Endothelial cell of umbilical vein (primary cell): ENCODE measurements around the gene CBX4. TPM values are rescaled to one million over a fixed set of nuclear protein-coding genes. Genes with fewer than 3 reads are reported as not detected.
A peak's percentile ranks its signal among the peaks of the same experiment; 100 is the strongest.

ENCODE experiments used
- BruUV-seq: library from RNA; stranded (reverse); fragments of 400-500 nt; replicated peaks from 2 replicates; lab custom pipeline; 2021; lab: Mats Ljungman, UMichigan
- CTCF ChIA-PET: fragments of 300-600, 350-600 bp; sonication (Branson Sonifier 250); formaldehyde crosslinking; loops from one replicate; lab custom pipeline; 2021; ENCODE audit warnings: antibody characterized with exemption, inconsistent platforms; lab: Charles Lee
- POLR2A ChIA-PET: fragments of 300-600, 350-600 bp; sonication (Branson Sonifier 250); formaldehyde crosslinking; loops from one replicate; lab custom pipeline; 2021; ENCODE audit warnings: antibody characterized with exemption, inconsistent platforms; lab: Charles Lee
- DNase-seq: peaks from one replicate; pipeline ENCODE4 v3.0.0-alpha.2; 2011; ENCODE audit warnings: low read depth, low spot score
- FAIRE-seq: peaks from 2 replicates; lab custom pipeline; 2011; peaks lifted over from hg19 to GRCh38; lab: Jason Lieb, UNC
- H2AFZ ChIP-seq: 2 replicates; pipeline ENCODE4 v1.6.0; 2012; ENCODE audit warnings: low read depth, low read length, control low read depth, inconsistent platforms
- H3K27ac ChIP-seq: 2 replicates; pipeline ENCODE4 v1.5.1; 2011; ENCODE audit warnings: low read depth, mild to moderate bottlenecking, control low read depth, low read length, moderate library complexity; ENCODE audit not compliant: insufficient read depth
- H3K27me3 ChIP-seq, 2 experiments: 2 replicates each; pipeline versions ENCODE4 v1.6.0 to v1.6.1; 2011; ENCODE audit warnings: low read length in 2 of 2, mixed read lengths in 1 of 2; ENCODE audit not compliant: control insufficient read depth in 2 of 2, insufficient read depth in 2 of 2
- H3K36me3 ChIP-seq, 2 experiments: 2 replicates in 1 of 2; 3 replicates in 1 of 2; pipeline ENCODE4 v1.5.1; 2011; ENCODE audit warnings: low read length in 2 of 2, mild to moderate bottlenecking in 1 of 2, moderate library complexity in 1 of 2; ENCODE audit not compliant: control insufficient read depth in 2 of 2, insufficient read depth in 2 of 2; ENCODE audit errors: extremely low read depth in 1 of 2
- H3K4me1 ChIP-seq: 3 replicates; pipeline ENCODE4 v1.5.1; 2011; ENCODE audit warnings: mild to moderate bottlenecking, low read length; ENCODE audit not compliant: control insufficient read depth, insufficient read depth; ENCODE audit errors: extremely low read depth
- H3K4me2 ChIP-seq: 2 replicates; pipeline ENCODE4 v1.6.1; 2011; ENCODE audit warnings: low read length, control low read depth, mixed read lengths; ENCODE audit not compliant: insufficient read depth
- H3K4me3 ChIP-seq, 3 experiments: fragments of 200-600 bp in 1 of 3; sonication (generic), shearing (Covaris generic) in 1 of 3; replicated peaks in 1 of 3; 2 replicates each; pipeline ENCODE4 v1.5.1; 2011 to 2016; ENCODE audit warnings: control low read depth in 3 of 3, low read length in 3 of 3, mild to moderate bottlenecking in 2 of 3, inconsistent platforms in 1 of 3, low read depth in 1 of 3, moderate library complexity in 1 of 3; ENCODE audit not compliant: insufficient read depth in 1 of 3
- H3K79me2 ChIP-seq: 2 replicates; pipeline ENCODE4 v1.6.0; 2012; ENCODE audit warnings: low read length, inconsistent platforms; ENCODE audit not compliant: control insufficient read depth, insufficient read depth
- H3K9ac ChIP-seq: replicated peaks from 2 replicates; pipeline ENCODE3; 2011; ENCODE audit warnings: low read length, control low read depth; ENCODE audit not compliant: insufficient read depth; ENCODE audit errors: extremely low read depth
- H3K9me1 ChIP-seq: replicated peaks from 3 replicates; pipeline ENCODE4 v1.6.0; 2011; ENCODE audit warnings: mild to moderate bottlenecking, low read length; ENCODE audit not compliant: control insufficient read depth, insufficient read depth; ENCODE audit errors: extremely low read depth
- H3K9me3 ChIP-seq: replicated peaks from 2 replicates; pipeline ENCODE4 v1.5.1; 2012; ENCODE audit warnings: low read length, inconsistent platforms; ENCODE audit not compliant: control insufficient read depth, insufficient read depth
- H4K20me1 ChIP-seq: replicated peaks from 2 replicates; pipeline ENCODE3; 2011; ENCODE audit warnings: mild to moderate bottlenecking, low read length; ENCODE audit not compliant: control insufficient read depth, insufficient read depth; ENCODE audit errors: extremely low read depth
- CTCF ChIP-seq, 2 donors: IDR thresholded peaks; 1 replicate in 1 of 2; 2 replicates in 1 of 2; pipeline ENCODE4 v1.5.1; 2011; ENCODE audit warnings: low read length in 2 of 2, mild to moderate bottlenecking in 2 of 2, moderate library complexity in 2 of 2, control low read depth in 1 of 2, inconsistent platforms in 1 of 2, low read depth in 1 of 2; ENCODE audit not compliant: insufficient read depth in 1 of 2; ENCODE audit errors: extremely low read depth in 1 of 2
- EZH2 ChIP-seq: IDR thresholded peaks from 2 replicates; pipeline ENCODE4 v1.6.1; 2012; ENCODE audit warnings: borderline replicate concordance, low read depth, mild to moderate bottlenecking, moderate library complexity, low read length, inconsistent platforms; ENCODE audit not compliant: severe bottlenecking
- FOS ChIP-seq: IDR thresholded peaks from 2 replicates; pipeline ENCODE4 v1.6.1; 2011; ENCODE audit warnings: mild to moderate bottlenecking, low read length, moderate library complexity, borderline replicate concordance; ENCODE audit not compliant: insufficient read depth
- GATA2 ChIP-seq: IDR thresholded peaks from 2 replicates; pipeline ENCODE4 v1.7.0; 2011; ENCODE audit warnings: low read depth, mild to moderate bottlenecking, moderate library complexity, mixed read lengths, low read length; ENCODE audit not compliant: insufficient read length, insufficient read depth
- JUN ChIP-seq: IDR thresholded peaks from 2 replicates; pipeline ENCODE4 v1.6.1; 2011; ENCODE audit warnings: borderline replicate concordance, low read depth; ENCODE audit not compliant: insufficient read length, insufficient read depth
- MAX ChIP-seq: IDR thresholded peaks from 2 replicates; pipeline ENCODE4 v1.6.1; 2011; ENCODE audit not compliant: insufficient read depth, insufficient read length
- MYC ChIP-seq: IDR thresholded peaks from one replicate; pipeline ENCODE4 v1.6.1; 2011; ENCODE audit warnings: mild to moderate bottlenecking, low read depth, low read length
- POLR2A ChIP-seq: IDR thresholded peaks from 2 replicates; pipeline ENCODE4 v1.6.1; 2012; ENCODE audit warnings: low read depth, mild to moderate bottlenecking, control low read depth, low read length
- POLR2AphosphoS5 ChIP-seq: IDR thresholded peaks from 2 replicates; pipeline ENCODE4 v1.6.1; 2012; ENCODE audit warnings: low read depth, mild to moderate bottlenecking, control low read depth, low read length, moderate library complexity; ENCODE audit not compliant: insufficient read depth
- dilution Hi-C: fragments of 300-500 bp; cut with MboI; formaldehyde crosslinking; loops from one replicate; pipeline ENCODE4 v1.15.0; 2019; ENCODE audit warnings: low sequenced_read_pairs; ENCODE audit not compliant: extremely low pct_ligation_motif_present
- intact Hi-C: fragments of 100-400 bp; cut with micrococcal nuclease; formaldehyde crosslinking; loops from one replicate; pipeline ENCODE4 v1.10.0; 2022
- polyA plus RNA-seq, 4 experiments: library from polyadenylated mRNA; depleted of rRNA in 3 of 4; stranded (reverse) in 3 of 4; unstranded in 1 of 4; fragments of >200 nt; gene quantifications; 2 replicates each; pipeline versions ENCODE4 v1.2.1 to v1.2.3, GENCODE V29; 2011 to 2012; ENCODE audit warnings: missing spikeins in 1 of 4
- total RNA-seq: library from RNA; stranded (reverse); gene quantifications from 2 replicates; pipeline ENCODE4 v1.2.3, GENCODE V29; 2021

Gene CBX4
- total and polyA plus RNA-seq, 2 donors (not counting 3 experiments of a cell fraction or from before 2014, with no cell fraction given): 7.0 to 12.3 TPM

- peak; percentile 85 for FAIRE-seq
- Histone ChIP-seq H3K4me1 (peaks cover 13% of the 10 kb centered on the region), H4K20me1 (no peaks in the 10 kb centered on the region), H3K4me3 (peak overlapping the region; percentile 71 to 89 (median 89)), H3K36me3 (peaks cover 0 to 2% of the 10 kb centered on the region in 2 experiments), H3K4me2 (peak overlapping the region; percentile 83), H3K27me3 (peaks cover 28 to 40% of the 10 kb centered on the region in 2 experiments), H3K79me2 (no peaks in the 10 kb centered on the region), H2AFZ (peak overlapping the region; percentile 76), H3K9me3 (no peaks in the 10 kb centered on the region), H3K9me1 (no peaks in the 10 kb centered on the region), H3K9ac (peak overlapping the region; percentile 60), H3K27ac (no peak overlapping the region)
- intact Hi-C loops (loop anchor here (1.0 to 2.0 kb wide), 4 partner anchors 28 to 153 kb away; partner anchors contain the start of gene CBX8), dilution Hi-C loops (no loop called here)
- TF ChIP-seq JUN (no peak), MAX (no peak), POLR2AphosphoS5 (no peak), POLR2A (no peak), FOS (no peak), GATA2 (no peak), CTCF (IDR thresholded peaks at IDR 0.05; ENCODE audit: extremely low read depth in 1 of 2, insufficient read depth in 1 of 2, low read depth in 1 of 2, low read length in 2 of 2) (no peak), MYC (no peak), EZH2 (no peak)
- POLR2A ChIA-PET: interaction anchor here (0.9 to 1.4 kb wide), 3 partner anchors 24 to 42 kb away, joined by 4 to 6 read pairs (median 6); partner anchors contain the start of gene CBX8
- CTCF ChIA-PET: interaction anchor here (0.6 to 5.5 kb wide), 21 partner anchors 10 to 168 kb away, joined by 3 to 59 read pairs (median 6); partner anchors contain the start of gene CBX8
- no TSS peak for BruUV-seq
- DNase-seq: peak; percentile 62
These were observed 542 bp downstream of the CBX4 start for GRCh38 chr17:79838522-79839274.
